HG02885 (cell line): ENCODE data around the gene HPD.
A peak's percentile ranks its signal among the peaks of the same experiment; 100 is the strongest.
"Not testable (repeated sequence)": the region's sequence is repeated elsewhere in the genome, so short reads cannot be mapped to it uniquely, and the experiment has no call there.

Source experiments
- ATAC-seq: cut with Tn5 transposase; IDR thresholded peaks from one replicate; pipeline ENCODE4 v1.9.1; 2021; ENCODE audit warnings: mild to moderate bottlenecking; ENCODE audit not compliant: unreplicated experiment, poor library complexity

The HPD gene

GRCh38 chr12:121869229-121869628 lies 10.6 kb upstream of the HPD start:
- not testable (repeated sequence) for ATAC-seq

- no peak for ATAC-seq
These were observed 7.7 kb upstream of the HPD start for GRCh38 chr12:121866331-121866730.

- ATAC-seq = no peak
These were observed 3.1 kb upstream of the HPD start for GRCh38 chr12:121861636-121862254.

- not testable (repeated sequence) for ATAC-seq
These were observed 2.0 kb upstream of the HPD start for GRCh38 chr12:121860699-121861098.

- ATAC-seq = no peak
These were observed 1.6 kb upstream of the HPD start for GRCh38 chr12:121860257-121860656.

- no peak for ATAC-seq
These were observed 369 bp downstream of the HPD start for GRCh38 chr12:121858318-121858661.

GRCh38 chr12:121857322-121858246 lies 1.1 kb downstream of the HPD start:
- no peak for ATAC-seq

GRCh38 chr12:121852392-121852791 lies 6.3 kb downstream of the HPD start:
- not testable (repeated sequence) for ATAC-seq

GRCh38 chr12:121849665-121850064 lies 9.0 kb downstream of the HPD start:
- ATAC-seq = no peak

- no peak for ATAC-seq
These were observed 9.4 kb downstream of the HPD start for GRCh38 chr12:121849211-121849610.

- no peak for ATAC-seq
These were observed 13.0 kb downstream of the HPD start for GRCh38 chr12:121845701-121846100.

GRCh38 chr12:121843236-121843982 lies 15.2 kb downstream of the HPD start:
- no peak for ATAC-seq

GRCh38 chr12:121839993-121840761 lies 18.5 kb downstream of the HPD start:
- no peak for ATAC-seq

GRCh38 chr12:121839106-121839992 lies 19.3 kb downstream of the HPD start:
- peak; percentile 95 for ATAC-seq

- ATAC-seq = no peak
These were observed 20.5 kb downstream of the HPD start for GRCh38 chr12:121838126-121838525.

- no peak for ATAC-seq
These were observed 21.0 kb downstream of the HPD start for GRCh38 chr12:121837680-121838079.

- ATAC-seq = no peak
These were observed 27.0 kb downstream of the HPD start for GRCh38 chr12:121831571-121832245.

GRCh38 chr12:121830588-121831265 lies 27.9 kb downstream of the HPD start:
- ATAC-seq = no peak
